Measurements from ENCODE around the gene HLA-DRB5.
"Not testable (repeated sequence)": the region's sequence is repeated elsewhere in the genome, so short reads cannot be mapped to it uniquely, and the experiment has no call there.

Gene HLA-DRB5

DNA sequence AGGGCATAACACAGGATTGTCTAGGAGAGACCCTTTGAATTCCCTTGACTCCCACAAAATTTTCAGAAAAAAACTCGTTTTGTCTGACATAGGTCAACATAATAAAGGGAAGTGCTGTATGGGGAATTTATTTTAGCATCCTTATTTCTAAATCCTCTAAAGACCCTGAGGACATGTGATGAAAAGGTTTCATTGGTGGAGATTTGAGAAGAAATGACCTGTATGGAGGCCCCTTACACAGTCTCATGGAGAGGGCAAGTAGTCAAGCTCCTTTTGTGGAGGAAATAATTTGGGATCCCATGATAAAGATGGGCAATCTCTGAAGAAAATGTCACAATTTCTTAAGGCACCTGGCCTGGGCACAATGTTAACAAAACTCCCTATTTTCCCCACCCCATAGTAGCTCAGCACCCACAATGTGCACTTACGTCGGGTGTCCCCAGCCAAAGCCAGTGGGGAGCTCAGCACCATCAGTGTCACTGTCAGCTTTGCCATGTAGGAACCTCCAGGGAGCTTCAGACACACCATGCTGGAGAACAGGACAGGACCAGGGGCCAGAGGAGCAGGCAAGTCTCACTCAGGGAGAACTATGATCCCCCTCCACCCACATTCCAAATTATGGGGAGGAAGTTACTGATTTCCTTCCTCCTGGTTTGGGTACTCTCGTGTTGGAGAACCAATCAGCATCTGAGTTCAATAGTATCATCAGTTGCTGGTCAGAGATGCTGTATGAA lies at the start of gene HLA-DRB5:
Gene HLA-DRB5 (minus strand): TSS at position 591 of the 734 bp plus-strand sequence. CDS start 63 bp downstream, at position 528.
- no peak for DNase-seq (ENCODE audit: low read depth in 2 of 2)

DNA sequence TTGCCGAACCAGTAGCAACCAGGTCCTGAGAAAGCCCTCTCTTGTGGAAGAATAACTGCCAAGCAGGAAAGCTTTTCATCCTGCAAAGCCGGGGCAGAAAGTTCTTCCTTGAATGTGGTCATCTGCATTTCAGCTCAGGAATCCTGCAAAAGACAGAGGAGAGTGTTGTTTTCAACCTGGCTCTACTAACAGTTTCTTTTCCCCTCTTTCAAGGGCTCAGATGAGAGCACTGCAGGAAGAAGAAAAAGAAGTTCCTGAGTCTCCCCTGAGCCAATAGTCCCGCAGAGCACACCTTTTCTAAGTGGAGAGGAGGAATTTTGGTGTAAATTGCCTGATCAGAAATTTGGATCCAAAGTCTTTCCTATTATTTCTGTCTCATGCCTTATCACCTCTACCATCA lies 48.9 kb upstream of the HLA-DRB5 start:
- DNase-seq (ENCODE audit: low read depth in 2 of 2): no peak

DNA sequence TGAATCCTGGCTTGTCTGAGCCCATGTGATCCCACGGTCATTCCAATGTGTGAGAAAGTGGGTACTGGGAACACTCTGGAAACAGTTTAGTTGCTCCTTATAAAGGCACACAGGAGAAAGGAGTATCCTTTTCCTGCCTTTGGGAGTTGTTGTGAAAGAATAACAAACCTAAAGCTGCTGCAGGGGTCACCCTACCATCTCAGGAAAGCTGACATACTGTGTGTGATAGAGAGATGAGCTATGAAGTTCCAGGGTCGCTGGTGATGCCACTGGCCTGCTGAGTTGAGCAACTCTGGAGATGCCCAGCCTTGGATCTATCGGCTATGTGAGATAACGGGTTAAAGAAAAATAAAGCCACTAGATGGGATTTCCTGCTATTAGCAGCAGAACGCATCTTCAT lies 47.4 kb upstream of the HLA-DRB5 start:
- not testable (repeated sequence) for DNase-seq (ENCODE audit: low read depth in 2 of 2)

DNA sequence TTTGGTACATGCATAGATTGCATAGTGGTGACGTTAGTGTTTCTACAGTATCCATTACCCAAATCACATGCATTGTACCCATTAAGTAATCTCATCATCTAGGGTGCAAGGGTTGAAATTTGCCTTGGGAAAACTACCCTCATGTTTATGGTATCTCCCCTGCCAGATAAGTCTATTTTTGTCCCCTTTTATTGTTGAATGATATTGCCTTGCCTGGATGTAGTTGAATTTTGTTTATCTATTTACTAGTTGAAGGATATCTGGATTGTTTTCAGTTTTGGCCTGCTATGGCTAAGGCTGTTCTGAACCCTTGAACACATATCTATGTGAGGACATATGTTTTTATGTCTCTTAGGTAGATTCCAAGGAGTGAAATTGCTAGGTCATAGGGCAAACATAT lies 46.2 kb upstream of the HLA-DRB5 start:
- DNase-seq (ENCODE audit: low read depth in 2 of 2): no peak

DNA sequence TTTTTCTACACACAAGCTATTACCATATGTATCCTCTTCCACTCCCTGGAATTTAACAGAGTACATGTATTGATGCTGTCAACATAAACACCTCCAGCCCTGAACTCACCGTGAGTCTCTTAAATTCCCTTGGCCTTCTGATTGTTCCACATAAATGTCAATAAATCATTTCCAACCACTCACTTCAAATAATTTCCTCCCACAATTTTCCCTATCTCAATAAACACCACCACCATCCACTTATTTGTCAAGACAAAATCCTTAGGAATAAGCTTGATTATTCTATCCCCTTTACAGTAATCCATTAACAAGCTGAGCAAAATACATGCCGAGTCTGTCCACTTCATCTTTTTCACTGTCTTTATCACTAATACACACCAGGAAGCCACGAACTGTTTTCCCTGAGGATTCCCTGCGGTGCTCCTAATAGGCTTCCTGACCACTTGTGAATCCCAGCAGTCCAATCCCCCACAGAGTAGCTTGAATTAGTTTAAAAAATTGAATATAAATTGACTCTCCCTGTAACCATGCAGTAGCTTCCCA lies 40.3 kb upstream of the HLA-DRB5 start:
- no peak for DNase-seq (ENCODE audit: low read depth in 2 of 2)

DNA sequence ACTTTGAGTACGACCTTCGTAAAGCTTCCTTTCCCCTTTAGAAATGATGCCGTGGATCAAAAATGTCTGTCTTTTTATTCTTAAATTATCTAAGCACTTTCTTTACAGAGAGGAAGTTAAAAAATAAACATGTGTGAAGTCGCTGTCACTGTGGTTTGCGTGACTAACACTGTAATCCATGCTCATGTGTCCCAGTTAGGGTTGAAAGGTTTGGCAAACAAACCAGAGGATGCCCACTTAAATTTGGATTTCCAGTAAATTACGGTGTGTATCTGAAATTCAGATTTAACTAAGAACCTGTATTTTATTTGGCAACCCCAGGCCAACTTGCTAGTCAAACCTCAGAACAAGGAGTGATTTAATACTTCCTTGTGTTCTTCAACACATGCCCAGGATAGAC lies 38.5 kb upstream of the HLA-DRB5 start:
- no peak for DNase-seq (ENCODE audit: low read depth in 2 of 2)

DNA sequence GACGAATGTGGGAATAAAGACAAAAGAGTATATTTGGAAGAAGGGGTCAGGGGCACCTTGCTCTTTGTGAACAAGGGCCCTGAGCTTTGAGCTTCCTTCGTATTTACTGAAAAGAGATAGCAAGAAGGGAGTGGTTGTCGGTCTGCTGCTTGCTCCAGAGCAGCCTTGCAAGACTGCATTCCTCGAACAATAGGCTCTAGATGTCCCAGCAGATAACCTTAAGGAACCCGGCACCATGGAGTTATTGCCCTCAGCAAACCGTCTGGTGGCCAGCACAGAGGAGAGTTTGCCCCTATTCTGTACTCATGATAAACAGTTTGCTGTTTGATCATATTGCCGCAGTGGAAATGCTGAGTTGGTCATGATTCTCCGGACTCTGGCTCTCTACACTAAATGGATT lies 36.9 kb upstream of the HLA-DRB5 start:
- no peak for DNase-seq (ENCODE audit: low read depth in 2 of 2)

DNA sequence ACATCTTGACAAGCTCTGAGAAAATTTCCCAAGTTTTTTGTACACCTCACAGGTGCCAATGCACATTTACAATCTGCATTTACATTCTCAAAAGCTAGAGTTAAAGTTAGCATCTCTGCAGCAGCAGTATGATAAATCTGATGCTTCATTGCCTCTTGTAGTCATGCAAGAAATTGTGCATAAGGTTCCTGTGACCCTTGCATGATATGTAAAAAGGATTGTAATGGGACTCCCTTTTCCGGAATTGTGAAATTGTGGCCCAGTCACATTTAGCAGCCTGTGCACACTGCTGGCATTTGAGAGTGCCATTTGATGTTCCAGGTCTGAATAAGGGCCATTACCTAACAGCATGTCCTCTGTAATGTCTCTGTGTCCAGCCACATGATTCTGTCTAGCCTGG lies 35.4 kb upstream of the HLA-DRB5 start:
- no peak for DNase-seq (ENCODE audit: low read depth in 2 of 2)

DNA sequence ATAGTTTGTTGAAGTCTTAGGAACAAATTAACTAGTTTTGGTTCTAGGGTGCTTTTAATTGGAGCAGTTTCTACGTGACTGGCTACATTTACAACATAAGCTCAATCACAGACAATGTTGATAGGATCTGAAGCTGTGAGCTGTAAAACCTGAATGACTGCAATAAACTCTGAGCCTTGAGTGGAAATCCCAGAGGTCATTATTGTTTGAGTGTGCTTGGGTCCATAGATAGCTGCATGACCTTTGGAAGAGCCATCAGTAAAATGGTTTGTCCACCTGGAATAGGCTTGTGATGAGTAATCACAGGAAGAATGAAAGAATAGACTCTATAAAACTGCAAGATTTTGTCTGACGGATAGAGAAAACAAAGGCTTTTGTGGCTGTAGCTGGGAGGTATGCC lies 32.9 kb upstream of the HLA-DRB5 start:
- DNase-seq (ENCODE audit: low read depth in 2 of 2): no peak

DNA sequence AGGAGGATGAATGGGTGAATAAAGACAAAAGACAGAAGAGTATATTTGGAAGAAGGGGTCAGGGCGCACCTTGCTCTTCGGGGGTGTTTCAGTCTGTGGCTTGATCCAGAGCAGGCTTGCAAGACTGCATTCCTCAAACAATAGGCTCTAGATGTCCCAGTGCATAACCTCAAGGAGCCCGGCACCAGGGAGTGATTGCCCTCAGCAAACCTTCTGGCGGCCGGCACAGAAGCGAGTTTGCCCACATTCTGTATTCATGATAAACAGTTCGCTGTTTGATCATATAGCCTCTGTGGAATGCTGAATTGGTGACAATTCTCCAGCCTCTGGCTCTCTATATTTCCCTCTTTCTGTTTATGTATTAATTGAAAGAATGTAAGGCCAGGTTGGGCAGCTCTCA lies 29.7 kb upstream of the HLA-DRB5 start:
- no peak for DNase-seq (ENCODE audit: low read depth in 2 of 2)

DNA sequence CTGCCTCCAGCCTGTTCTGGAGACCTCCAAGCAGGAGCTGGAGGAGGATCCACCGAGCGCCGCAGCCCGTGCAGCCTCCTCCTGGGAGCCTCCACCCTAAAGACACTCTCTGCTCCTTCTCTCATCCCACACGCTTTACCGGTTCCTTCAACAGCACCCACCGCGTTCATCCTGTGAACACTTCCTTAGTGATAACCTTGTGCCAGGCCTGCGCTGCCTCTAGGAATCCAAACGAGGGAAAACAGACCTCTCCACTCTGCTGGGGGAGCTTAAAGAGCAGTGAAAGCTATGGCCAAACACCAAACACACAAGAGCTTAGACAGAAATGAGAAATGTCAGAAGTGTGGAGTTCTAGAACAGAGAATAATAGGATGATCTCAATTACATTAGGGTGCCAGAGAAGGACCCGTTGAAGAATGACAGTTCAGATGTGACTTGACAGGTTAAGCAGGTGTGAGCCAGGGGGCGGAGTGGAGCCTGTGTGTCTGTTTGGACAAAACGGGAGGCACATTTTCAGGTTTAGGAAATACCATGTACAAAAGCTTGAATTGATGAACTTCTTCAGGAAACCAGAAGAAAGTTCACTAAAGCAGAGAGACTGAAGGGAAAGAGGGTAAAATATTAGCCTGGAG lies 28.5 kb upstream of the HLA-DRB5 start:
- DNase-seq (ENCODE audit: low read depth in 2 of 2): no peak

DNA sequence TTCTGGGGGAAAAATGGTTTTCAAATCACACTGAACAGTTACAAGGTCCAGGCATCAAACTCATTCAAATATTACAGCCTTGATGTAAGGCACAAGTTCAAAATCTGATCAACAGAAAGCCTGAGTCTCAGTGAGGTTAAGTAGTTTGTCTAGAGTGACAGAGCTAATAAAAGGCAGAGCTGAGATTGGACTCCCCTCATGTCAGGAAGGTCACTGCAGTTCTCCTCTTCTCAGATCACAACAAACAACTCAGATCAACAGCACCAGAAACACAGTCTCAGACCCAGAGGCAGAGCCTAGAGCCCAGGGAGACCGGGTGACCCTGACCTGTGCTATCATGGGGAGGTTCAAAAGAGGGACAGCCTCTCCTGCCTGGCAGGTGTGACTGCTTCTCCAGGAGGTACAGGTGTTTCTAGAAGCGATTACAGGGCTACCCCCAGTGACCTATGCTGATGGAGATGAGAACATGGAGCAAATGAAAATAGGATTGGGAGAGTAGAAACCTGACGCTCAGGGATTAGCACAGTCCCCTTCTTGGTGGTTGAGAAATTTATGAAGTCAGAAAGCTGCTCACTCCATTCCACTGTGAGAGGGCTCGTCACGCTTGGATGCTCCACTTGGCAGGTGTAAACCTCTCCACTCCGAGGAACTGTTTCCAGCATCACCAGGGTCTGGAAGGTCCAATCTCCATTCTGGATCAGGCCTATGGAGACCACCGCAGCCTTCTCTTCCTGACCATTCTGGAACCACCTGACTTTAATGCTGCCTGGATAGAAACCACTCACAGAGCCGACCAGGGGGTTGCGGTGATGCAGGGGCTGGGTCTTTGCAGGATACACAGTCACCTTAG lies 24.3 kb upstream of the HLA-DRB5 start:
- DNase-seq (ENCODE audit: low read depth in 2 of 2): no peak

DNA sequence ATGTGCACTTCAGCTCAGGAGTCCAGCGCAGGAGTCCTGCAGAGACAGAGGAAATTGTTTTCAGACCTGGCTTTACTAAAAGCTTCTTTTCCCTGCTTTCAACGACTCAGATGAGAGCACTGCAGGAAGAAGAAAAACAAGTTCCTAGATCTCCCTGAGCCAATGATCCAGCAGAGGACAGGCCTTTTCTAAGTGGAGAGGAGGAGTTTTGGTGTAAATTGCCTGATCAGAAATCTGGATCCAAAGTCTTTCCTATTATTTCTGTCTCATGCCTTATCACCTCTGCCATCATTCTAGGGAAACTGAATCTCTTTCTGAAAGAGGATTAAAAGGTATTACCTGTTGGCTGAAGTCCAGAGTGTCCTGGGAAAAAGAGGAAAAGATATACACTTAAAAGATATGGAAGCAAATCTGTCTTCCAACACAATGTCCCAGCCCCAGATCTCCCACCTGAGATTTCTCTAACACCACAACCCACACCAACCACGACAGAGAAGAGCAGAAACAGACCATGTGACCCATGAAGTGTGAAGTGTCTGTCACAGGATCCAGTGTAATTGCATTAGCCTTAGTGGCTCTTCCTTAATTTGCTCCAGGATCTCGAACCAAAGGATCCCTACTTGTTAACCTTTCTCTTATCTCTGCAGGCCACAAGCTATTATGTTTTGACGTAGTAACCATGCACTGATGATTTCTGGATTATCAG lies 23.1 kb upstream of the HLA-DRB5 start:
- DNase-seq (ENCODE audit: low read depth in 2 of 2): no peak

DNA sequence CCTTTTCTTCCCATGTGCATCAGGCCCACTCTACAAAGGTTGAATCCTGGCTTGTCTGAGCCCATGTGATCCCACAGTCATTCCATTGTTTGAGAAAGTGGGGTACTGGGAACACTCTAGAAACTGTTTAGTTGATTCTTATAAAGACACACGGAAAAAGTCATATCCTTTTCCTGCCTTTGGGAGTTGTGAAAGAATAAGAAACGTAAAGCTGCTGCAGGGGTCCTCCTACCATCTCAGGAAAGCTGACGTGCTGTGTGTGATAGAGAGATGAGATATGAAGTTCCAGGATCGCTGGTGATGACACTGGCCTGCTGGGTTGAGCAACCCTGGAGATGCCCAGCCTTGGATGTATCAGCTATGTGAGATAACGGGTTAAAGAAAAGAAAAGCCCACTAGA lies 21.3 kb upstream of the HLA-DRB5 start:
- no peak for DNase-seq (ENCODE audit: low read depth in 2 of 2)

DNA sequence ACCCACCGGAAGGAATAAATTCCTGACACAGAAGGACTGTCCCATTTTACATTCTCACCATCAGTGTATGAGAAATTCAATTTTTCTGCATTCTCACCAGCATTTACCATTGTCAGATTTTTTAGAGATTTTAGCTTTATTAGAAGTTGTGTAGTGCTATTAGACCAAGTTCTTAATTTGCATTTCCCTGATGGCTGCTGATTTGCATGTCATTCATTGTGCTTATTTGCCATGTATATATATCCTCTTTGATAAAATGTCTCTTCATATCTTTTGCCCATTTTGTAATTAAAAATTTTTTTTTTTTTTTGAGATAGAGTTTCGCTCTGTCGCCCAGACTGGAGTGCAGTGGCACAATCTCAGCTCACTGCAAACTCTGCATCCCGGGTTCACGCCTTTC lies 9.8 kb upstream of the HLA-DRB5 start:
- DNase-seq (ENCODE audit: low read depth in 2 of 2): no peak

DNA sequence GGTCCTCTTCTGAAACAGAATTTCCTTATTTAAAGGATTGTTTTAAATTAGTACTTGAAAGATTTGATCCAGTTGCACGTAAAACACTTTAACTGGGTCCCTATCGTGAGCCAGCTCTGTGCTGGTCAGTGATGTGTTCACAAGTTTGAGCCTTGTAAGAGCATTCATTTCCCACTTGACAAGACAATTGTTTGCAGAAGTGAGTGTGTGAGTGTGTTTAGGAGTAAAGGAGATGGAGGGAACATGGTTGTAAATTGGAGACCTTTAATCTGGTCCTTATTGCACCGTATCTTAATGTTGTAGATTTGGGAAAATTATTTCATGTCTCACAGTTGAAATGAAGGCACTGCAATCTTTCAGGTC lies 325 bp upstream of the HLA-DRB5 start:
- not testable (repeated sequence) for DNase-seq (ENCODE audit: low read depth in 2 of 2)

DNA sequence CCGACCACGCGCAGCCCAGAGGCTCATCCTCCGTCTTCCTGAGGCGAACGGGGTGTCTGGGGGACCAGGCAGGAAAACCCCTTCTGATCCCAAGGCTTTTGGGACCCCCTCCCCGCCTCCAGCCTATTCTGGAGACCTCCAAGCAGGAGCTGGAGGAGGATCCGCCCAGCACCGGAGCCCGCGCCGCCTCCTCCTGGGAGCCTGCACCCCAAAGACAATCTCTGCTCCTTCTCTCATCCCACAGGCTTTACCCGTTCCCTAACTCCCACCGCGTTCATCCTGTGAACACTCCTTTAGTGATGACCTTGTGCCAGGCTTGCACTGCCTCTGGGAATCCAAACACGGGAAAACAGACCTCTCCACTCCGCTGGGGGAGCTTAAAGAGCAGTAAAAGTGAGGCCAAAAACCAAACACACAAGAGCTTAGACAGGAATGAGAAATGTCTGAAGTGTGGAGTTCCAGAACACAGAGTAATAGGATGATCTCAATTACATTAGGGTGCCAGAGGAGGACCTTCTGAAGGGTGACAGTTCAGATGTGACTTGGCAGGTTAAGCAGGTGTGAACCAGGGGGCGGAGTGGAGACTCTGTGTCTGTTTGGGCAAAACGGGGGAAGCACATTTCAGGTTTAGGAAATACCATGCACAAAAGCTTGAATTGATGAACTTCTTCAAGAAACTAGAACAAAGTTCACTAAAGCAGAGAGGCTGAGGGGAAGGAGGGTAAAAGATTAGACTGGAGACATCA lies 7.6 kb downstream of the HLA-DRB5 start:
- DNase-seq (ENCODE audit: low read depth in 2 of 2): no peak

DNA sequence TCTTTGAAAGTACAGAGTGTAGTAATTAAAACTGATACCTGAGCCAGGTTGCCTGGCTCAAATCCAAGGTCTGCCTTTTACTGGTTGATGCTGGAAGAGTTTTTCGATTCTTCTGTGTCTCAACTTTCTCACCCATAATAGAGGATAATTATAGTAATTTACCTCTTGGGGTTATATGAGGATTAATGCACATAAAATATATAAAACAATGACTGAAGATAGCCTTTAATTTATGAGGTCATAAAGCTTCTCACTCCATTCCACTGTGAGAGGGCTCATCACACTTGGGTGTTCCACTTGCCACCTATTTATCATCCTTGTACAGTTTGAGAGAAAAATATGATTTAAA lies 10.2 kb downstream of the HLA-DRB5 start:
- no peak for DNase-seq (ENCODE audit: low read depth in 2 of 2)

DNA sequence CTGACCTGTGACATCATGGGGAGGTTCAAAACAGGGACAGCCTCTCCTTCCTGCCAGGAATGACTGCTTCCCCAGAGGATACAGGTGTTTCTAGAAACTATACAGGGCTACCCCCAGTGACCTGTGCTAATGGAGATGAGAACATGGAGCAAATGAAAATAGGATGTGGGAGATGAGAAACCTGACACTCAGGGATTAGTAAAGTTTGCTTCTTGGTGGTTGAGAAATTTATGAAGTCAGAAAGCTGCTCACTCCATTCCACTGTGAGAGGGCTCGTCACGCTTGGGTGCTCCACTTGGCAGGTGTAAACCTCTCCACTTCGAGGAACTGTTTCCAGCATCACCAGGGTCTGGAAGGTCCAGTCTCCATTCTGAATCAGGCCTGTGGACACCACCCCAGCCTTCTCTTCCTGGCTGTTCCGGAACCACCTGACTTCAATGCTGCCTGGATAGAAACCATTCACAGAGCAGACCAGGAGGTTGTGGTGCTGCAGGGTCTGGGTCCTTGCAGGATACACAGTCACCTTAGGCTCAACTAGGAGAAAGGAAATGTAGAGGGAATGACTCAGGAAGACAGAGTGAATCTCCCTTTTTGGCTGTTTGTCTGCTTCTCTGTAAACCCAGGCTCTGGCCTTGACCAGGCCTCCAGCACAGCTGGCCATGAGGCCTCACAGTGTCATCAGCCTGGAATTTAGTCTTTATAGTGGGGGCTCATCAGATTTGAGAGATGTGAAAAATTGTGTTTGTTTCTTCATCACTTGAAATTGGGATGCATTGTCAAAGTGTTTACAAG lies 10.8 kb downstream of the HLA-DRB5 start:
- no peak for DNase-seq (ENCODE audit: low read depth in 2 of 2)

DNA sequence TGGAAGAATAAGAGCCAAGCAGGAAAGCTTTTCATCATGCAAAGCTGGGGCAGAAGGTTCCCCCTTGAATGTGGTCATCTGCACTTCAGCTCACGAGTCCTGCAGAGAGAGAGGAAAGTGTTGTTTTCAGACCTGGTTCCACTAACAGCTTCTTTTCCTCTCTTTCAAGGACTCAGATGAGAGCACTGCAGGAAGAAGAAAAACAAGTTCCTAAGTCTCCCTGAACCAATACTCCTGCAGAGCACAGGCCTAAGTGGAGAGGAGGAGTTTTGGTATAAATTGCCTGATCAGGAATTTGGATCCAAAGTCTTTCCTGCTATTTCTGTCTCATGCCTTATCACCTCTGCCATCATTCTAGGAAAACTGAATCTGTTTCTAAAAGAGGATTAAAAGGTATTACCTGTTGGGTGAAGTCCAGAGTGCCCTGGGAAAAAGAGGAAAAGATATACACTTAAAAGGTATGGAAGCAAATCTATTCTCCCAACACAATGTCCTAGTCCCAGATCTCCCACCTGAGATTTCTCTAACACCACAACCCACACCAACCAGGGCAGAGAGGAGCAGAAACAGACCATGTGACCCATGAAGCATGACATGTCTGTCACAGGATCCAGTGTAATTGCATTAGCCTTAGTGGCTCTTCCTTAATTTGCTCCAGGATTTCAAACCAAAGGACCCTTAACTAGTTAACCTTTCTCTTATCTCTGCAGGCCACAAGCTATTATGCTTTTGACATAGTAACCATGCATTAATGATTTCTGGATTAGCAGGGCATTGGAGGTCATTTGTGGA lies 12.2 kb downstream of the HLA-DRB5 start:
- no peak for DNase-seq (ENCODE audit: low read depth in 2 of 2)
